Thoracic aorta (tissue), 2 donors: ENCODE measurements around the gene TSPAN5. TPM values are rescaled to one million over a fixed set of nuclear protein-coding genes. Genes with fewer than 3 reads are reported as not detected.

Source experiments
- ATAC-seq: fragments of 150-250 bp; one replicate; pipeline ENCODE4 v1.8.0; 2017; ENCODE audit warnings: low read depth; ENCODE audit not compliant: insufficient number of reproducible peaks, low FRiP score
- DNase-seq: peaks from one replicate; pipeline ENCODE4 v3.0.0-alpha.2; 2020; ENCODE audit warnings: low spot score
- H3K27ac ChIP-seq, 2 donors: fragments of 200-600 bp; sonication (generic); 1 replicate in 1 of 2; 2 replicates in 1 of 2; pipeline ENCODE4 v1.5.1; 2016; ENCODE audit warnings: mild to moderate bottlenecking in 2 of 2, moderate library complexity in 2 of 2
- H3K27me3 ChIP-seq: fragments of 200-600 bp; sonication (generic); replicated peaks from 2 replicates; pipeline ENCODE4 v1.6.0; 2016; ENCODE audit warnings: mild to moderate bottlenecking; ENCODE audit not compliant: insufficient read depth
- H3K36me3 ChIP-seq: fragments of 200-600 bp; sonication (generic); one replicate; pipeline ENCODE4 v1.5.1; 2016
- H3K4me1 ChIP-seq, 2 donors: fragments of 200-600 bp; sonication (generic); 1 replicate in 1 of 2; 2 replicates in 1 of 2; pipeline versions ENCODE4 v1.5.1 to v1.6.0; 2016; ENCODE audit warnings: low read depth in 2 of 2, mild to moderate bottlenecking in 1 of 2; ENCODE audit not compliant: control insufficient read depth in 1 of 2
- H3K4me3 ChIP-seq: fragments of 200-600 bp; sonication (generic); 2 replicates; pipeline ENCODE4 v1.5.1; 2016; ENCODE audit warnings: mild to moderate bottlenecking
- H3K9me3 ChIP-seq: fragments of 200-600 bp; sonication (generic); 2 replicates; pipeline ENCODE4 v1.5.1; 2016
- total RNA-seq, 2 donors: library from RNA; depleted of rRNA; stranded (reverse); fragments of >200 nt; gene quantifications; one replicate each; pipeline versions ENCODE4 v1.1.0 to v1.2.3, GENCODE V29; 2016
- TF ChIP-seq, protein P1 (sequence below): fragments of 200-600 bp; sonication (generic); IDR thresholded peaks from one replicate; pipeline ENCODE4 v1.5.1; 2019; ENCODE audit warnings: antibody characterized with exemption

Gene TSPAN5
- total RNA-seq, 2 donors from 2014 or later: 7.7 to 11.4 TPM

DNA sequence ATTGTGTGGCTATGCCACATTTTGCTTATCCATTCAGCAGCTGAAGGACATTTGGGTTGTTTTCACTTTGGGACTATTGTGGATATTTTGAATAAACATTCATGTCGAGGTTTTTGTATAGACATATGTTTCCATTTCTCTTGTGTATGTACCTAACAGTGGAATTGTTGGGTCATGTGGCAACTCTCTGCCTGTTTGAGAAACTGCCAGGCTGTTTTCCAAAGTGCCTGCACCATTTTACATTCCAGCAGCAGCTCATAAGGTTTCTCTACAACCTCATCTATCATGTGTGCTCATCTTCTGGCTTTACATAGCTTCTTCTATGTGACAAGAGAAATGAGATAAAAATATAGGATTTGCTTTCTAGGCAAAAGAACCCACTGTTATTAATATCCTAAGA is 29.5 kb upstream of the TSPAN5 start:
- Histone ChIP-seq H3K36me3 (no peaks in the 10 kb centered on the region), H3K4me3 (no peak overlapping the region), H3K9me3 (no peaks in the 10 kb centered on the region), H3K27ac (no peak overlapping the region), H3K4me1 (no peaks in the 10 kb centered on the region), H3K27me3 (no peaks in the 10 kb centered on the region)
- DNase-seq (no peak), ATAC-seq (no peak)
- TF ChIP-seq, protein P1, sequence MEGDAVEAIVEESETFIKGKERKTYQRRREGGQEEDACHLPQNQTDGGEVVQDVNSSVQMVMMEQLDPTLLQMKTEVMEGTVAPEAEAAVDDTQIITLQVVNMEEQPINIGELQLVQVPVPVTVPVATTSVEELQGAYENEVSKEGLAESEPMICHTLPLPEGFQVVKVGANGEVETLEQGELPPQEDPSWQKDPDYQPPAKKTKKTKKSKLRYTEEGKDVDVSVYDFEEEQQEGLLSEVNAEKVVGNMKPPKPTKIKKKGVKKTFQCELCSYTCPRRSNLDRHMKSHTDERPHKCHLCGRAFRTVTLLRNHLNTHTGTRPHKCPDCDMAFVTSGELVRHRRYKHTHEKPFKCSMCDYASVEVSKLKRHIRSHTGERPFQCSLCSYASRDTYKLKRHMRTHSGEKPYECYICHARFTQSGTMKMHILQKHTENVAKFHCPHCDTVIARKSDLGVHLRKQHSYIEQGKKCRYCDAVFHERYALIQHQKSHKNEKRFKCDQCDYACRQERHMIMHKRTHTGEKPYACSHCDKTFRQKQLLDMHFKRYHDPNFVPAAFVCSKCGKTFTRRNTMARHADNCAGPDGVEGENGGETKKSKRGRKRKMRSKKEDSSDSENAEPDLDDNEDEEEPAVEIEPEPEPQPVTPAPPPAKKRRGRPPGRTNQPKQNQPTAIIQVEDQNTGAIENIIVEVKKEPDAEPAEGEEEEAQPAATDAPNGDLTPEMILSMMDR: no peak

DNA sequence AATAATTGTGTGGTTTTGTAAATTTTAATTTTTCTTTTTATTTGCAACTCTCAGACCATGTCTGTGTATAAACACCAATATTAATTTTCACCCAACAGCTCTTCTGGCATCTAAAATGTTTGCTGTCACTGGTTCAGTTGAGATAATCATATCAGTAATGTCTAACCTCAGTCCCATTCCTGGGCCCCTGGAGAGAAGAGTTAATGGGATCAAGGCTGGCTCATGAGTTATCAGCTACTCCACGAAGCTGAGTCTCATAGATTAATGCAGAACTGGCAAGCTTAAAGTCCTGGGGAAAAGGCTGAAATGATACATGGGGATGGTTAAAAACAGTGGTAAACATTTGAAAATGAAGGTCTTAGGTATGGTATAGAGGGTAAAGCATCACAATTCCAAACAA is 28.4 kb upstream of the TSPAN5 start:
- Histone ChIP-seq H3K36me3 (no peaks in the 10 kb centered on the region), H3K4me3 (no peak overlapping the region), H3K27ac (no peak overlapping the region), H3K4me1 (no peaks in the 10 kb centered on the region), H3K27me3 (no peaks in the 10 kb centered on the region), H3K9me3 (no peaks in the 10 kb centered on the region)
- DNase-seq (no peak), ATAC-seq (no peak)
- TF ChIP-seq, protein P1: no peak

DNA sequence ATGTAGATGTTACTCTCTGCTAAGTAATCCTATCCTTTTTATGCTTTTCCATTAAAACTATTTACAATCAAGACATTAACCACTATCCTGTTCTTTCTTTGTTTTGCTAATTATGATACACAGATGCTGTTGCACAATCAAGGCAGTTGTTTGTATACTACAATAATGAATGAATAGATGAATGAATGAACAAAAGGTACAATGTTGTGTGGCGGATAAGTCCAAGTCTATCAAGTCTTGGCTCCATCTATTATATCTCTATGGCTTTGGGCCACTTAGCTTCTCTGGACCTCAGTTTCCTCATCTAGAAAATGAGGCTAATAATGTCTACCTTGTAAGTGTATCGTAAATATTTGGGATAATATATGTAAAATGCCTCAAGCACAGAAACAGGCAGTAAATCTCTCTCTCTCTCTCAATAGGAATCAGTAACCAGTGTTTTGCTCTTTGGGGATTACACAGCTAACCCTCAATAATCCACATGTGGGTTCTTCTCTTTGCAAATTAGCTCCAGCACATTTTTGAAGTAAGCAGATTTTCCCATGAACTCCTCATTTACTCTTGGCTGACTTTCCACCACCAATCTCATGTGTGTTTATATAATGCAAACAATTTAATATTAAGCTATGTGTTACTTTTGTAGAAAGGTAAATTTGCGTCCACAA is 27.8 kb upstream of the TSPAN5 start:
- TF ChIP-seq, protein P1: no peak
- H3K36me3 ChIP-seq: no peaks in the 10 kb centered on the region
- H3K27ac ChIP-seq: no peak overlapping the region
- no peaks in the 10 kb centered on the region for H3K27me3 ChIP-seq
- no peak overlapping the region for H3K4me3 ChIP-seq
- no peaks in the 10 kb centered on the region for H3K4me1 ChIP-seq
- DNase-seq: no peak
- no peak for ATAC-seq
- H3K9me3 ChIP-seq: no peaks in the 10 kb centered on the region

DNA sequence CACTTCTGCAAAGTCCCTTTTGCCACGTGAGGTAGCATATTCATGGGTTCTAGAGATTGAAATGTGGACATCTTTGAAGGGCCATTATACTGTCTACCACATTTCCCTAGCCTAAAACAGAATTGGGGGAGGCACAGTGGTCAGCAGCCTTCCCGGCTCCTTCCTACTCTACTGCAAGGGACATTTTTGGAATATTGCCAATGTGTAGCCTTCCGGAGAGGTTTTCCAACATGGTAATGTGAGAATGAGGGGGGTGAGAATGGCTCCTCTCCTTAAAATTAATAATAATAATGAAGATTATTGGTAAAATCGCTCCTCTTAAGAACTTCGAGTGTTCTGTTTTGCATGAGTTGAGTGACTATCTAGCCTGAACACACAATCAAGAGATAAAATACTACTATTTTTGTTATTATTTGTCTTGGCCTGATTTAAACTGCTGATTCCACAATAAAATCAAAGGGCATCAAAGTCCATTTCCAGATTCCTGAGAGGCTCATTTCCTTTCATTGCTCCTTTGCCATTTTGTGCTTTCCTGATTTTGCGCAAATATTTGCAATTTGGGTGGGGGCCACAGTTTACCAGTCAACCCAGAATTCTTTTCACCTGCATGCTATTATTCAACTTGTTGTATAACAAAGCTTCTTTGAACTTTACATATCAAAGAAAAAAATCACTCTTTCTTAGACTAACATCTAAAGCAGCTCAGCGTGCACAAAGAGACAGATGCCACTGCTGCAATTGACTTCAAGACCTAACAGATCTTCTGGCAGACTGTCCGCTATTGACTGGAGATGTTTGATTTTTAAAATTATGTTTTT is 27.0 kb upstream of the TSPAN5 start:
- Histone ChIP-seq H3K4me1 (no peaks in the 10 kb centered on the region), H3K27ac (no peak overlapping the region), H3K4me3 (no peak overlapping the region), H3K36me3 (no peaks in the 10 kb centered on the region), H3K27me3 (no peaks in the 10 kb centered on the region), H3K9me3 (no peaks in the 10 kb centered on the region)
- DNase-seq (no peak), ATAC-seq (no peak)
- TF ChIP-seq, protein P1: no peak

DNA sequence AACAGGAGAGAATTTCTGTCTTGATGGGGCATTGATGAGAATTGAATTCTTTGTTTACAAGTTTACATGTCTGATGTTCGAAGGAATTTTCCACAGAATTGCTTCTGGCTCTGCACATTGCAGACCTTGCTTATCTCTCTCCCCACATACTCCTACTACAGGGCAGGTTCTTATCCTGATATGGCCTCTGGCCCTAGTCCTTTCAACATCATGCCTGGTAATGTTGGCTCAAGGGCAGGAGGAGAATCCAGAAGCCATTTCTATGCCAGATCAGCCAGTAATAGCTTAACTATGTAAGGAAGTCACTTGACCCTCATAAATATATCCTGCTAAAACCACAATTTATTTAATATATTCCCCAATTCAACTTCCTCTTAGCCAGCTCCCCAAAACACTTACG is 24.3 kb upstream of the TSPAN5 start:
- DNase-seq: no peak
- no peaks in the 10 kb centered on the region for H3K4me1 ChIP-seq
- H3K4me3 ChIP-seq: no peak overlapping the region
- no peaks in the 10 kb centered on the region for H3K27me3 ChIP-seq
- H3K9me3 ChIP-seq: no peaks in the 10 kb centered on the region
- ATAC-seq: no peak
- TF ChIP-seq, protein P1: no peak
- no peak overlapping the region for H3K27ac ChIP-seq
- H3K36me3 ChIP-seq: no peaks in the 10 kb centered on the region
